Measurements from ENCODE around the gene SDCBP2. TPM values are rescaled to one million over a fixed set of nuclear protein-coding genes. Genes with fewer than 3 reads are reported as not detected.

The SDCBP2 gene
- total RNA-seq, 1 experiment from 2014 or later = 3.3 TPM

DNA sequence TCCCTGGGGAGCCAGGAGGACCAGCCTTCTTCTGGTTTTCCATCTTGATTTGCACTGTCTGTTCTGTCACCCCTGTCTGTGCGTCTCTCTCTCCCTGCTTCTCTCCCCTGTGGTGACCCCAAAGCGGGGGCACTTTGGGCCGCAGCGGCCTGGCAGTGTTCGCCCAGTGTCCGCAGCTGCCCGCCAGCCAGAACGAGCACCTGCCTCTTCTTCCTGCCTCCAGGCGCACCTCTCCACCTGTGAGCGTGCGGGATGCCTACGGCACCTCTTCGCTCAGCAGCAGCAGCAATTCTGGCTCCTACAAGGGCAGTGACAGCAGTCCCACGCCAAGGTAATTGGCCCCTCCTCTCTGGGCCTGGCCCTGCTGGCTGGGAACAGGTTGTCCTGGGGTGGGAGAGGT is 32.0 kb downstream of the SDCBP2 start (continued):
- TF ChIP-seq, protein P1, sequence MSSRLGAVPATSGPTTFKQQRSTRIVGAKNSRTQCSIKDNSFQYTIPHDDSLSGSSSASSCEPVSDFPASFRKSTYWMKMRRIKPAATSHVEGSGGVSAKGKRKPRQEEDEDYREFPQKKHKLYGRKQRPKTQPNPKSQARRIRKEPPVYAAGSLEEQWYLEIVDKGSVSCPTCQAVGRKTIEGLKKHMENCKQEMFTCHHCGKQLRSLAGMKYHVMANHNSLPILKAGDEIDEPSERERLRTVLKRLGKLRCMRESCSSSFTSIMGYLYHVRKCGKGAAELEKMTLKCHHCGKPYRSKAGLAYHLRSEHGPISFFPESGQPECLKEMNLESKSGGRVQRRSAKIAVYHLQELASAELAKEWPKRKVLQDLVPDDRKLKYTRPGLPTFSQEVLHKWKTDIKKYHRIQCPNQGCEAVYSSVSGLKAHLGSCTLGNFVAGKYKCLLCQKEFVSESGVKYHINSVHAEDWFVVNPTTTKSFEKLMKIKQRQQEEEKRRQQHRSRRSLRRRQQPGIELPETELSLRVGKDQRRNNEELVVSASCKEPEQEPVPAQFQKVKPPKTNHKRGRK (CRISPR knock-in tag; IDR thresholded peaks at IDR 0.05; ENCODE audit: borderline replicate concordance) = no peak
- TF ChIP-seq SP1 (CRISPR knock-in tag; conservative IDR thresholded peaks at IDR 0.05) (no peak), ATF1 (CRISPR knock-in tag; IDR thresholded peaks at IDR 0.05) (no peak), HMGA2 (CRISPR knock-in tag; IDR thresholded peaks at IDR 0.05) (no peak), TEAD4 (CRISPR knock-in tag; IDR thresholded peaks at IDR 0.05) (no peak), TCF7 (CRISPR knock-in tag; IDR thresholded peaks at IDR 0.05; ENCODE audit: low read depth) (no peak)
- TF ChIP-seq, protein P2, sequence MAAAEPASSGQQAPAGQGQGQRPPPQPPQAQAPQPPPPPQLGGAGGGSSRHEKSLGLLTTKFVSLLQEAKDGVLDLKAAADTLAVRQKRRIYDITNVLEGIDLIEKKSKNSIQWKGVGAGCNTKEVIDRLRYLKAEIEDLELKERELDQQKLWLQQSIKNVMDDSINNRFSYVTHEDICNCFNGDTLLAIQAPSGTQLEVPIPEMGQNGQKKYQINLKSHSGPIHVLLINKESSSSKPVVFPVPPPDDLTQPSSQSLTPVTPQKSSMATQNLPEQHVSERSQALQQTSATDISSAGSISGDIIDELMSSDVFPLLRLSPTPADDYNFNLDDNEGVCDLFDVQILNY (CRISPR knock-in tag; IDR thresholded peaks at IDR 0.05) = no peak

DNA sequence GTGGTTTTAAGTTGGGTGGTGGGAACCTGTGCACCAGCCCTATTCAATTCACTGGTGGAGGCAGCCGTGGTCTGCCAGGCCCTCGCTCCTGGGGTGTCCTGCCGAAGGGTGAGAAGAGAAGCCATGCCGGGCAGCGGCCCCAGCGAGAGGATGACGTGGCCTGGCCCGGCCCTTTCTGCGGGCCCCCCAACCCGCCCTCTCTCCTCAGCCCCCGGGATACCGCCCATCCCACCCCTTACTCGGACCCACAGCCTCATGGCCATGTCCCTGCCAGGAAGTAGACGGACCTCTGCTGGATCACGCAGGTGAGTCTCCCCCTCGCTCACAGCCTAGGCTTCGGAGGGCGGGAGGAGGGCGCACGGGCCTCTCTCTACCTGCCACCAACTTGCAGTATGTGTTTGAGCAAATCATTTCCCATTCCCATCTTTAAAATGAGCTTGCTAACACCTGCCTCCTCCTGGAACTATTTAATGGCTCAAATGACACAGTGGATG is 32.8 kb downstream of the SDCBP2 start:
- ChIA-PET POLR2A (no interaction called here), CTCF (no interaction called here)
- no peak overlapping the region for H3K27ac Mint-ChIP-seq
- no peak for ATAC-seq
- H3K9me3 Mint-ChIP-seq = no peaks in the 10 kb centered on the region
- no peak overlapping the region for H3K4me3 Mint-ChIP-seq
- H3K4me1 Mint-ChIP-seq = peaks cover 5% of the 10 kb centered on the region
- TF ChIP-seq ZNF263 (CRISPR knock-in tag; IDR thresholded peaks at IDR 0.05; ENCODE audit: low read depth) (no peak), TCF7 (CRISPR knock-in tag; IDR thresholded peaks at IDR 0.05; ENCODE audit: low read depth) (no peak), ZBTB21 (CRISPR knock-in tag; IDR thresholded peaks at IDR 0.05; ENCODE audit: borderline replicate concordance) (no peak), KAT7 (CRISPR knock-in tag; IDR thresholded peaks at IDR 0.05; ENCODE audit: borderline replicate concordance) (no peak), NFATC4 (CRISPR knock-in tag; IDR thresholded peaks at IDR 0.05) (no peak), TP53 (CRISPR knock-in tag; IDR thresholded peaks at IDR 0.05) (no peak), TEAD4 (CRISPR knock-in tag; IDR thresholded peaks at IDR 0.05) (no peak), GABPB1 (CRISPR knock-in tag; IDR thresholded peaks at IDR 0.05) (no peak), ZNF423 (CRISPR knock-in tag; IDR thresholded peaks at IDR 0.05) (no peak), MXD4 (CRISPR knock-in tag; IDR thresholded peaks at IDR 0.05; ENCODE audit: borderline replicate concordance) (no peak), HMGA2 (CRISPR knock-in tag; IDR thresholded peaks at IDR 0.05) (no peak)
- TF ChIP-seq, protein P3, sequence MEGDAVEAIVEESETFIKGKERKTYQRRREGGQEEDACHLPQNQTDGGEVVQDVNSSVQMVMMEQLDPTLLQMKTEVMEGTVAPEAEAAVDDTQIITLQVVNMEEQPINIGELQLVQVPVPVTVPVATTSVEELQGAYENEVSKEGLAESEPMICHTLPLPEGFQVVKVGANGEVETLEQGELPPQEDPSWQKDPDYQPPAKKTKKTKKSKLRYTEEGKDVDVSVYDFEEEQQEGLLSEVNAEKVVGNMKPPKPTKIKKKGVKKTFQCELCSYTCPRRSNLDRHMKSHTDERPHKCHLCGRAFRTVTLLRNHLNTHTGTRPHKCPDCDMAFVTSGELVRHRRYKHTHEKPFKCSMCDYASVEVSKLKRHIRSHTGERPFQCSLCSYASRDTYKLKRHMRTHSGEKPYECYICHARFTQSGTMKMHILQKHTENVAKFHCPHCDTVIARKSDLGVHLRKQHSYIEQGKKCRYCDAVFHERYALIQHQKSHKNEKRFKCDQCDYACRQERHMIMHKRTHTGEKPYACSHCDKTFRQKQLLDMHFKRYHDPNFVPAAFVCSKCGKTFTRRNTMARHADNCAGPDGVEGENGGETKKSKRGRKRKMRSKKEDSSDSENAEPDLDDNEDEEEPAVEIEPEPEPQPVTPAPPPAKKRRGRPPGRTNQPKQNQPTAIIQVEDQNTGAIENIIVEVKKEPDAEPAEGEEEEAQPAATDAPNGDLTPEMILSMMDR (IDR thresholded peaks at IDR 0.05) = no peak
- TF ChIP-seq, protein P4, sequence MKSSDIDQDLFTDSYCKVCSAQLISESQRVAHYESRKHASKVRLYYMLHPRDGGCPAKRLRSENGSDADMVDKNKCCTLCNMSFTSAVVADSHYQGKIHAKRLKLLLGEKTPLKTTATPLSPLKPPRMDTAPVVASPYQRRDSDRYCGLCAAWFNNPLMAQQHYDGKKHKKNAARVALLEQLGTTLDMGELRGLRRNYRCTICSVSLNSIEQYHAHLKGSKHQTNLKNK (CRISPR knock-in tag; IDR thresholded peaks at IDR 0.05) = no peak
- TF ChIP-seq, protein P5, sequence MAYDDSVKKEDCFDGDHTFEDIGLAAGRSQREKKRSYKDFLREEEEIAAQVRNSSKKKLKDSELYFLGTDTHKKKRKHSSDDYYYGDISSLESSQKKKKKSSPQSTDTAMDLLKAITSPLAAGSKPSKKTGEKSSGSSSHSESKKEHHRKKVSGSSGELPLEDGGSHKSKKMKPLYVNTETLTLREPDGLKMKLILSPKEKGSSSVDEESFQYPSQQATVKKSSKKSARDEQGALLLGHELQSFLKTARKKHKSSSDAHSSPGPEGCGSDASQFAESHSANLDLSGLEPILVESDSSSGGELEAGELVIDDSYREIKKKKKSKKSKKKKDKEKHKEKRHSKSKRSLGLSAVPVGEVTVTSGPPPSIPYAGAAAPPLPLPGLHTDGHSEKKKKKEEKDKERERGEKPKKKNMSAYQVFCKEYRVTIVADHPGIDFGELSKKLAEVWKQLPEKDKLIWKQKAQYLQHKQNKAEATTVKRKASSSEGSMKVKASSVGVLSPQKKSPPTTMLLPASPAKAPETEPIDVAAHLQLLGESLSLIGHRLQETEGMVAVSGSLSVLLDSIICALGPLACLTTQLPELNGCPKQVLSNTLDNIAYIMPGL (CRISPR knock-in tag; IDR thresholded peaks at IDR 0.05) = no peak
- TF ChIP-seq, protein P2 (CRISPR knock-in tag; IDR thresholded peaks at IDR 0.05) = no peak
- TF ChIP-seq, protein P1 (CRISPR knock-in tag; IDR thresholded peaks at IDR 0.05; ENCODE audit: borderline replicate concordance) = no peak
- TF ChIP-seq, protein P6, sequence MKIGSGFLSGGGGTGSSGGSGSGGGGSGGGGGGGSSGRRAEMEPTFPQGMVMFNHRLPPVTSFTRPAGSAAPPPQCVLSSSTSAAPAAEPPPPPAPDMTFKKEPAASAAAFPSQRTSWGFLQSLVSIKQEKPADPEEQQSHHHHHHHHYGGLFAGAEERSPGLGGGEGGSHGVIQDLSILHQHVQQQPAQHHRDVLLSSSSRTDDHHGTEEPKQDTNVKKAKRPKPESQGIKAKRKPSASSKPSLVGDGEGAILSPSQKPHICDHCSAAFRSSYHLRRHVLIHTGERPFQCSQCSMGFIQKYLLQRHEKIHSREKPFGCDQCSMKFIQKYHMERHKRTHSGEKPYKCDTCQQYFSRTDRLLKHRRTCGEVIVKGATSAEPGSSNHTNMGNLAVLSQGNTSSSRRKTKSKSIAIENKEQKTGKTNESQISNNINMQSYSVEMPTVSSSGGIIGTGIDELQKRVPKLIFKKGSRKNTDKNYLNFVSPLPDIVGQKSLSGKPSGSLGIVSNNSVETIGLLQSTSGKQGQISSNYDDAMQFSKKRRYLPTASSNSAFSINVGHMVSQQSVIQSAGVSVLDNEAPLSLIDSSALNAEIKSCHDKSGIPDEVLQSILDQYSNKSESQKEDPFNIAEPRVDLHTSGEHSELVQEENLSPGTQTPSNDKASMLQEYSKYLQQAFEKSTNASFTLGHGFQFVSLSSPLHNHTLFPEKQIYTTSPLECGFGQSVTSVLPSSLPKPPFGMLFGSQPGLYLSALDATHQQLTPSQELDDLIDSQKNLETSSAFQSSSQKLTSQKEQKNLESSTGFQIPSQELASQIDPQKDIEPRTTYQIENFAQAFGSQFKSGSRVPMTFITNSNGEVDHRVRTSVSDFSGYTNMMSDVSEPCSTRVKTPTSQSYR (CRISPR knock-in tag; IDR thresholded peaks at IDR 0.05) = no peak
- peaks cover 3% of the 10 kb centered on the region; the same call in 1 of the 2 replicates for H3K27me3 Mint-ChIP-seq (ENCODE audit: low read depth)
- no peak for DNase-seq (ENCODE audit: low spot score)
- H3K36me3 Mint-ChIP-seq = no peaks in the 10 kb centered on the region
